HG02884 (cell line): ENCODE data around the gene MBP.

ENCODE experiments used
- ATAC-seq: cut with Tn5 transposase; IDR thresholded peaks from one replicate; pipeline ENCODE4 v1.9.1; 2021; ENCODE audit warnings: mild to moderate bottlenecking, moderate library complexity; ENCODE audit not compliant: unreplicated experiment

Gene MBP

GRCh38 chr18:77069931-77070330 is 62.7 kb downstream of the MBP start:
- no peak for ATAC-seq

GRCh38 chr18:77069482-77069881 is 63.1 kb downstream of the MBP start:
- ATAC-seq: no peak

DNA sequence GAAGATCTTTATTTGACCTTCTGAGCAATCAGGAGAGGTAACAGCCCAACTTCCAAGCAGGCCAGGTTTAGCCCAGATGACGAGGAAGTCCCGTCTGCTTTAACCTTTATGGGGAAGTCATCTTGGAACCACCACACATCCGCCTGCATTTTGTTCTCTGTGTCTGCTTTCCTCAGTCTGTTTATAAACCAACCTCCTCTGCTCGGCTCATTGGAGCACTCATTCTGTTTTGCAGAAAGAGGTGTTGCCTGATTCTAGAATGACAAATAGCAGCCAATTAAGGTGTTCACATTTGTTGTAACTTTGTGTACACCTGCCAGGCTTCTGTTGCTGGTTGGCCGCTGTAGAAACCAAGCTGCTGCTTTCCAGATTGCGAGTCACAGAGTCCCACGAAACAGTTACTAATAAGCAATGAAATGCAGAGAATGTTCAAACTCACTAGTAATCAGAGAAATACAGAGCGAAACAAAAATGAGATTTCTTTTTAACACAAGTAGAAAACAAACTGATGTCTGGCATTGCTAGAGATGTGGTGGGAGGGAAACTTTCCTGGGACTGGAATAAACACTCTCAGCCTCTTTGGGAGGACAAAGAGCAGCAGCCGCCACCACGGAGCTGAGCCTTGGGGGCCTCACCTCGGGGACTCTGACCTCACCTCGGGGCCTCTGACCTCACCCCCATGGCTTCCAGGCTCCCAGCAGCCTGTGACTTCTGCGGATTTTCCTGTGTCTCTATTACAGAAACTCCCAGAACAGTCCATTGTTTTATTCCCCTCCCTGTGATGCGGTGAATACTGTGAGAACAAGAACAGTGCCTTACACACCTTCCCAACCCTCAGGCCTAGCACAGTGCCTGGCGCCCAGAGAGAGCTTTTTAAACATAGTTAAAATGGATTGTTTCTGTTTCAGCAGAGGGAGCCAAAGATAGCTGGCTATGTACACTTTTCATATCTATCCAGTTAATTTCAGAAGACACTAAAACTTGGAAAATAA is 64.0 kb downstream of the MBP start:
- ATAC-seq: peak; percentile 31

DNA sequence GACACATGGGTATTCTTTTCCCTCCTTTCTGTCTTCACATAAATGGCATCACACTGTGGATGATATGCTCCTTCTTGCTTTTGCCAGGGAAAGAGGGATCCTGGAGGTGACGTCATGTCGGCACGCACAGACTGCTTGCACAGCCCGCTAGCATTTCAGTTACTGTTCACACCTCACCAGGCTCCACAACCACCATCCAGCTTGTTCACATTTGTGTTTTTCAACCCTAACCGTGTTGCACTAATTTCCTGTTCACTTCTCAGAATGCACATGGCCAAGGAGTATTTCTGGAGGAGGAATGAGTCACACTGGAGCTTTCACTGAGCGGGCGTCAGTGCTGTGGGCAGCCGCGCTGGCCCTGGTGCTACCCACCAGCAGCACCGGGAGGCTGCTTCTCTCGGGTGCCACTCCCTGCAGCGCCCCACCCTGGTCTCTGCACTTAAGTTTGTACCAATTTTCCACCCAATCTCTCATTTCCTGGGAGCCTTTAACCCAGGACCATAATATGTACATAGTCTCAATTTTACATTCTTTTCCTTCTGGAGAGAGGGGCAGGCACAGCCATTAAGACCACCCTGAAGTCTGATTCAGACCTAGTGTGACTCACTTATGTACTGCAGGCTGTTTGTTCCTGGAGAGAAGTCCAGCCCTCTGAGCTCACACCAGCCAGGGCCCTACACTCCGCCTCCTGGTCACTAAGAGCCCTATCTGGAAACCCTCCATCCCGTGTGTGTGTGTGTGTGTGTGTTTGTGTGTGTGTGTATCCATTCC is 65.1 kb downstream of the MBP start:
- peak; percentile 24 for ATAC-seq

DNA sequence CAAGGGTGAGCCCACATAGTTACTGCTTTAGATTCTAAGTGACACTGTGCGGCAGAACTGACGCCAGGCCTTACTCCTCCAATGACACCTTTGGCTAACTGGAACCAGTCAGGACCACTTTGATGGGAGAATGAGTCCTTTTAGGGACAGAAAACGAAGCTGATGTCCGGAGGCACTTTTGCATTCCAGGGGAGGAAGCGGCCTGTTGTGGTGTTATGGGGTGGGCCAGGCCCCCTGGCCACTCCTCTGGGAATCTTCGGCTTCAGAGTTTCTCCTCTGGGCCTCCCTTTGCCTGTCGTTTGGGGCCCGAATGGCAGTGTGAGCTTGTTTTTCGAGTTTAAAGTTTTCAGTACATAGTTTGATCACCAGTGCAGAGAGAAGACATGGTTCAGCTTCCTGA is 65.9 kb downstream of the MBP start:
- no peak for ATAC-seq

- no peak for ATAC-seq
These were observed 66.5 kb downstream of the MBP start for GRCh38 chr18:77066101-77066500.

DNA sequence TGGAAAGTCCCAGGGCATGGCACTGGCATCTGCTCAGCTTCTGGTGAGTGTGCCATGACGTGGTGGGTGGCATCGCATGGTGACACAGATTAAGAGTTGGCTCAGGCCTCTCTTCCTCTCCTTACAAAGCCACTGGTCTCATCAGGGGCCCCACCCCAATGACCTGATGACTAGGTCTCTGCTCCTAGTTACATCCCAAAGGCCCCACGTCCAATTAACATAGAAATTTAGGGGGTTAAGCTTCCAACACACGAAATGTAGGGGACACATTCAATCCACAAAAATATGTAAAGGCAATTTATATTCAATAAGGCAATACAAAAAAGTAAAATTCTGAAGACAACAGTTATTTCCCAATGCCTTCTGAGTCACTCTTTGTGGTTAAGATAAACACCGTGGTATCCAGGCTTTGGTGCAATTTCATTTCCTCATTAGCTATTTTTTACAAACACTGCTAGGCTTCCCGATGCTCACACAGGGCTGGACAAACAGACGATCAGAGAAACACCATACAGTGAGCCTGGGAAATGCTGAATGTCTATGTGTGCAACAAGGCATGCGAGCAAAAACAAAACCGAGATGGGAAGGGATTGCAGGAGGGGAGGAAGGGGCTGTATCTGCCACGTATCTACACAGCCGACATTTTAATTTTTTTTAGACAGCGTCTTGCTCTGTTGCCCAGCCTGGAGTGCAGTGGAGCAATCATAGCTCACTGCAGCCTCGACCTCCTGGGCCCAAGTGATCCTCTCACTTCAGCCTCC is 67.2 kb downstream of the MBP start:
- ATAC-seq: peak; percentile 25

DNA sequence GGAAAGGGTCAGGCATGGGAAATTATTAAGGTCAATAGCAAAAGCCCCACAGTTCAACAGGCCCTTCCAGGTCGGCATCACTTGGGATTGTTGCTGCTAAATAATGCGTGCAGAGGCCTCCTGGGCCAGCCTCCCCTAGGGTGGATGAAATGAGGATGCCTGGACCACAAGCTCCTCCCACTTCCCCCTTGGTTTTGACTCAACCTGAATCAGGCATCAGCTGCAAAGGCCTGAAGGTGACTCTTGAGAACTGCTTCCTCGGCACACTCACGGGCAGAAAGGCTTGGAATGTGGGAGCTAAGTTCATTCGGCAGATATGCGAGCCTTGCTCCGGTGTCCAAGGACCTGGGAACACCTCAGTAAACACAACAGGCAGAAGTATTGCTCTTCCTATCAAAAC is 69.3 kb downstream of the MBP start:
- ATAC-seq: peak; percentile 41

DNA sequence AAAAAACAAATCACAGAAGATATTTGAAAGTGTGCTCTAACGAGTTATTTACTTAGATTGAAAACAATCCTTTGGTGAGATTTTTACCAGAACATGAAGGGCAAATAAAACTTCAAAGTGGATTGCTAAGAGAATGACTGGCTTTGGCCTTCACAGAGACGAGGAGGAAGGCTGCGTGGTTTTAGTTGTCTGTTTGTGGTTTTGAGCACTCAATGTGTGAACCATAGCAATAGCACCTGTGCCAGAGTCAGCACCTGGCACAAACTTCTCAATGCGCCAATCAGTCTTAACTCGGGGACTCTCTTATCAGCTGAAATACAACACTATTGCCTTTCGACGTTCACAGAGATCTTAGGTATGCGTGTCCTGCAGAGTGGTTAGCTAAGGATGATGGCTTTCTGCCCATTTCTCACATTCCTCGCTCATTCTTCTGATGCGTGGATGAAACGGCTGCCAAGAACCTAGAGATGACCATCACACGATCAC is 70.0 kb downstream of the MBP start:
- ATAC-seq: peak; percentile 42

DNA sequence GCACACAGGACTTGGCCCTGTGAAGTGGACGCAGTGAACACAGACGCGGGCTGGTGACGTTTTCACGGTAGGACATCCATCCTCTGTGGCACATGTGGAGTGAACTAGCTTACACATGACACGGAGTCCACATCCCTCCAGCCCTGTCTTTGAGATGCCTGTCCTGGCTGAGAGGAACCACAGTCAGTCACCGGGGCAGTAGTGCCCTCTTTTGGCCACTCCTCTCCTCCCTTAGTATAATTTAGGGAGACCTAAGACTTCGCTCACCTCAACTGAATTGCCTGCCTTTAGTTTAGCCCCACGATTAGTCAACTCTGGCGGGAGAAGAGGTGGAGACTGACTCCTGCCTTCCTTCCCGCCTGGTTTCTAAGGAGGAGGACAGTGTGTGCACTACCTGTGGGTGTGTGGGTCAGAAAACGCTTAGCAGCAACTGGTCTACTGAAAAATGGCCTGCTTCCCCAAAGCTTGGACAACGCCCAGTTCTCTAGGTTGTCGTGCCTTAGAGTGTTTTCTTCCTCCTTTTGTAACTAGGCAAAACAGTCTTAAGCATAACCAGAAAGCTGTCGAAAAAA is 70.6 kb downstream of the MBP start:
- peak; percentile 35 for ATAC-seq

- no peak for ATAC-seq
These were observed 71.2 kb downstream of the MBP start for GRCh38 chr18:77061281-77061945.

DNA sequence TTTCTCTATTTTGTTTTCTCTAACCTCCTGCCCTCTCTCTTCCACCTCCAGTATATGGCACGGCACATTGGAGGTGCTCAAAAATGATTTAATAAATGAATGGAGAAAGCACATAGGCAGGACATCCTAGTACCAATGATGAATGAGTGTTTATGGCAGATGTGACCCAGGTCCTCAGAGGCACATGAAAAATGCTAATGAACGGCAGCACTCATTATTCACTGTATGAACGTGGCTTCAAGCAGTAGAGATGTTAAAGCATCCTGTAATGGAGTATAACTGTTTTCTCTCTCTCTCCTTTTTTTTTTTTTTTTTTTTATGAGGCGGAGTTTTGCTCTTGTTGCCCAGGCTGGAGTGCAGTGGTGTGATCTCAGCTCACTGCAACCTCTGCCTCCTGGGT is 72.4 kb downstream of the MBP start:
- no peak for ATAC-seq

DNA sequence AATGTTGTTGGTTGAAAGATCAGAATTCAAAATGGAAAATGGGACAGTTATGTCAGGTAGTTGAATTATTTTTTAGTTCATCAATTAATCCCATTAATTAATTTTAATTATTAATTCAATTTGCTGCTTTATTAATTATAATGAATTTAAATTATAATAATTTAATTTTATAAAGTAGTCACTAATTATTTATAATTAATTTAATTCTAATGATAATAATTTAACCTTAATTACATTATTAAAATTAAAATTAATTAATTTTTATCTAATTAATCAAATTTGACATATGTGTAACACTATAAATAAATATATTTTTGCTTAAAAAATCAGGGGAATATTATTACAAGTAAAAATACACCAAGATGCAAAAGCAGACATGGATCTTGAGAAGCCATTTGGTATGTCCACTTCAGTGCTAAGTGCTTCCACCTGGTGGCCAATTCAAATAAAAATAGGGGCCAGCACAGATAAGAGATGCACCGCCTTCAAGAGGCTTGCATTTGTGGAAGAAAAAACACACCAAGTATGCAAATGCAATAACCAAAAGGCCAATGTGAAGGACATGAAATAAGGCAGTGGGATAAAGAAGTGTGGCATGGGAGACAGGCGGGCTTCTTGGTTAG is 73.2 kb downstream of the MBP start:
- ATAC-seq: no peak

DNA sequence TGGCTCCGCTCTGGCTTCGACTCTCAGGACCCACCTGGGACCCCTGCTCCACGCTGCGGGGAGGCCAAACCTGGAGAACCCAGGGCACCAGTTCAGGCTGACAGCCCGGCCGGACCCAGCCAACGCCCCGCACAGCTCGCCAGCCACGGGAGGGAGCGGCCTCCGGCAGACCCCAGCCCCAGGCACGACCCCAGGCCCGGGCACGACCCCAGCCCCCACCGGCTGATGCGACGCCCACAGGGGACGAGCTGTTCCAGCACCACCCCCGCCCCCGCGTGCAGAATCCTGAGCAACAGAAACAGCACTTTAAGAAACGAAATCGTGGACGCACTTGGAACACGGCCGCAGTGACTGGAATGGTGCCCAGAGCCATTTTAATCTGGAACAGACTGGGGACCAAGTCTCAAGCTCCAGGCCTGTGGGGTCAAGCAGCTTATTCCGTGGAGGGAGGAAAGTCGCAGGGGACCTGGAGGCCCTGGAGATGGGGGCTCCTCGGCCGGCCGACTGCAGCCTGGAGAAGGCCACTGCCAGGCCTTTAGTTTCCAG is 74.2 kb downstream of the MBP start:
- ATAC-seq: no peak

DNA sequence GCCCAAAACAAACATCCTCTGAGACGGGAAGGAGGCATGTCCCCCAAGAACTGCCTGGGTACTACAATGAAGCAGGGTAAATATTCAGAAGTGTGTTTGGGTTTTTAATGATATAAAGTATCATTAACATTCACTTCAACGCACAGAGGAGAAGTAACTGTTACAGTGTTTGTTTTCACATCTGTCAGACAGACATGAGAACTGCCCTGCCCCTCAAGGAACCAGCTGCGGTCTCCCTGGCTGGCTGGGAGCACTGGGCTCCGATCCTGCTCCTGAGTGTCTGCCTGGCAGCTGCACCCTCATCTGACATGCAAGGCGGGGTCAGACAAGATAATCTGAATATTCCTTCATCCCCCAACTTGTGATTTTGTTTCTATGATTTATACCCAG is 75.6 kb downstream of the MBP start:
- no peak for ATAC-seq

- no peak for ATAC-seq
These were observed 76.1 kb downstream of the MBP start for GRCh38 chr18:77056344-77057005.

GRCh38 chr18:77055429-77056300 is 76.9 kb downstream of the MBP start:
- ATAC-seq: no peak
